GM23248 (cell line): ENCODE results near the gene U2AF1.
"Not testable (repeated sequence)": the region's sequence is repeated elsewhere in the genome, so short reads cannot be mapped to it uniquely, and the experiment has no call there.

ENCODE experiments used
- EZH2 ChIP-seq: fragments of 200-600 bp; sonication (generic); IDR thresholded peaks from 2 replicates; pipeline ENCODE4 v1.6.1; 2018; ENCODE audit warnings: antibody characterized with exemption, mild to moderate bottlenecking; ENCODE audit not compliant: insufficient read depth, poor library complexity, severe bottlenecking
- EZH2phosphoT487 ChIP-seq: fragments of 200-600 bp; sonication (generic); IDR thresholded peaks from 2 replicates; pipeline ENCODE4 v1.6.1; 2018; ENCODE audit warnings: antibody characterized with exemption, moderate library complexity, mild to moderate bottlenecking, low read depth; ENCODE audit not compliant: insufficient read depth

DNA sequence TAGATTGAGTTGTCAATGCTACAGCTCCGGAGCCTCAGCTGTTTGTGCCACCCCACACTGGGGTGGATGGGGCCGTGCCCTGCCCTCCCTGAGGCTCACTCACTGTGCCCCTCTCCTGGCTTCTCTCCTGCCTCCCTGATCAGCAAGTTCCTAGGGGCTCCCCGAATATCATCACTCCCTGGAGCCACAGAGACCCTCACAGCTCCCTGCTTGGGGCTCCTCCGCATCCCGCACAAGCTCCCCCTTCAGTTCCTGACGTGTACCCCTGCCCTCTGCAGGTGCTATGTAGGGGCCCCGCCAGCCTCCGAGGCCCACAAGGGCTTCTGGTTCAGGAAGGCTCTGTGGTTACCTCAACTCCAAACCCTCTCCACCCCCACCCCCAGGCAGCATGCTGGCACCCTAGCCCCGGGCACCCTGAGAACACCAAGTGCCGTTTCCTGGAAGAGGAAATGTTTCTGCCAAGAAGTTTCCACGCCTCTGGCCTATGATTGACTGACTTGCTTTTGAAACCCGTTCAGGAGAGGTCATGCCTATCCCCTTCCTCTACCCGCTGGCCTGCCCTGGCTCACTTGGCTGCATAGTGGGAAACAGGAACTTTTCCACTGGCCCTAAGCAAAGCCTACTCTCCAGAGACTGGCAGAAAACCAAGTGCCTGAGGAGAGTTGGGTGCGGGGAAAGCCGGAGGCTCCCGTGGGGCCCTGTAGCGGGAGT is 62.0 kb downstream of the U2AF1 start:
- TF ChIP-seq EZH2, EZH2phosphoT487: not testable (repeated sequence)
